ENCODE measurements around the gene ZPR1.

ZPR1 gene

GRCh38 chr11:116742104-116742503 lies 45.7 kb downstream of the ZPR1 start:
- DNase-seq: no peak

GRCh38 chr11:116740741-116741140 lies 47.1 kb downstream of the ZPR1 start:
- no peak for DNase-seq

- no peak for DNase-seq
These were observed 48.8 kb downstream of the ZPR1 start for GRCh38 chr11:116738975-116739374.

GRCh38 chr11:116736763-116737162 lies 51.1 kb downstream of the ZPR1 start:
- DNase-seq: peak; percentile 56

GRCh38 chr11:116733969-116734508 lies 53.8 kb downstream of the ZPR1 start:
- DNase-seq: peak; percentile 31

- no peak for DNase-seq
These were observed 54.6 kb downstream of the ZPR1 start for GRCh38 chr11:116733043-116733755.

GRCh38 chr11:116732271-116733042 lies 55.4 kb downstream of the ZPR1 start:
- DNase-seq: peak; percentile 88

- DNase-seq: no peak
These were observed 56.0 kb downstream of the ZPR1 start for GRCh38 chr11:116731821-116732220.

GRCh38 chr11:116731097-116731761 lies 56.6 kb downstream of the ZPR1 start:
- no peak for DNase-seq

- DNase-seq: no peak
These were observed 57.2 kb downstream of the ZPR1 start for GRCh38 chr11:116730601-116731000.

- DNase-seq: no peak
These were observed 57.6 kb downstream of the ZPR1 start for GRCh38 chr11:116730241-116730561.

GRCh38 chr11:116729501-116730240 lies 58.2 kb downstream of the ZPR1 start:
- no peak for DNase-seq

- DNase-seq: no peak
These were observed 59.8 kb downstream of the ZPR1 start for GRCh38 chr11:116727990-116728389.

- DNase-seq: no peak
These were observed 62.2 kb downstream of the ZPR1 start for GRCh38 chr11:116725434-116726221.

GRCh38 chr11:116724813-116725212 lies 63.0 kb downstream of the ZPR1 start:
- DNase-seq: no peak

Measured in hematopoietic multipotent progenitor cell treated with erythropoietin and hydrocortisone succinate and interleukin-3 and kit ligand, for 4 days (in vitro differentiated cells).